Neural progenitor cell (in vitro differentiated cells): Measurements from ENCODE around the gene KIRREL3.

Experiments
- EZH2 ChIP-seq: fragments of 200-600 bp; sonication (generic); IDR thresholded peaks from 2 replicates; pipeline ENCODE4 v1.6.1; 2017; ENCODE audit warnings: antibody characterized with exemption, mild to moderate bottlenecking, moderate library complexity
- TF ChIP-seq, protein P1 (sequence below): fragments of 200-600 bp; sonication (generic); IDR thresholded peaks from 2 replicates; pipeline ENCODE4 v1.5.1; 2017; ENCODE audit warnings: antibody characterized with exemption, mild to moderate bottlenecking

DNA sequence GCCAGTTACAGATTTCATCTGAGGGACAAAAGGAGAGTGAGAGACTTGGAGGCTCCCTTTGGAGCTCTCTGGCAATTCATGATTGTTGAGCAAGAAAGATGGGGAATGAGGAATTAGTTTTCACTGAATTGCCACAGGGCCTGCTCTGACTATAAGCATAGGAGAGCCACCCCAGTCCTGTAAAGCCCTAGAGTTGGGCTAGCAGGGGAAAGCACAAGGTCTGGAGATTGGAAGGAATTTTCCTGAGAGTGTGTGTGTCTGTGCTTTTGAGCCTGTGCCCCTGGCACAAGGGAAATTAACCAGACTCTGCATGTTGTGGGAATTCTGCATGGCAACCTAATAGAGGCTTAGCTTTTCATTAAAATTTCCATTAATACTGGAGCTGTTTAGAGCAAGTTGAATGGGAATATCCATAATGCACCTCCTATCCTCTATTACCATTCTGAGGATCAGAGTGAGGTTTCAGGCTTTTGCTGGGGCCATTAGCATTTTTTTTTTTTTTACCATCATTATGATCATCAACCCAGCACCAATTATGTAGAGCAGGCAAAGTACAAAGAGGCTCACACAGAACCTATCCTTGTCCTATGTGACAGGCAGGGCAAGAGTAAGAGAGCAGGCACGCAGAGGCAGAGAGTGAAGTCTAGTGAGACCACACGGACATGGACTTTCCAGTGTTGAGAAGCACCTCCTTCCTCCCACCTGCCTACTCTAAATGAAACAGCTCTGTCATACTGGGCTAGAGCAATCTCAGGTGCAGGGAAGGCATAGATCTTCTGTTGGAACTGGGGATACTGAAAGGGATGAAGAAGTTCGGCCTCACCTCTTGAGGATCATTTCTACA lies 336.6 kb downstream of the KIRREL3 start:
- TF ChIP-seq, protein P1, sequence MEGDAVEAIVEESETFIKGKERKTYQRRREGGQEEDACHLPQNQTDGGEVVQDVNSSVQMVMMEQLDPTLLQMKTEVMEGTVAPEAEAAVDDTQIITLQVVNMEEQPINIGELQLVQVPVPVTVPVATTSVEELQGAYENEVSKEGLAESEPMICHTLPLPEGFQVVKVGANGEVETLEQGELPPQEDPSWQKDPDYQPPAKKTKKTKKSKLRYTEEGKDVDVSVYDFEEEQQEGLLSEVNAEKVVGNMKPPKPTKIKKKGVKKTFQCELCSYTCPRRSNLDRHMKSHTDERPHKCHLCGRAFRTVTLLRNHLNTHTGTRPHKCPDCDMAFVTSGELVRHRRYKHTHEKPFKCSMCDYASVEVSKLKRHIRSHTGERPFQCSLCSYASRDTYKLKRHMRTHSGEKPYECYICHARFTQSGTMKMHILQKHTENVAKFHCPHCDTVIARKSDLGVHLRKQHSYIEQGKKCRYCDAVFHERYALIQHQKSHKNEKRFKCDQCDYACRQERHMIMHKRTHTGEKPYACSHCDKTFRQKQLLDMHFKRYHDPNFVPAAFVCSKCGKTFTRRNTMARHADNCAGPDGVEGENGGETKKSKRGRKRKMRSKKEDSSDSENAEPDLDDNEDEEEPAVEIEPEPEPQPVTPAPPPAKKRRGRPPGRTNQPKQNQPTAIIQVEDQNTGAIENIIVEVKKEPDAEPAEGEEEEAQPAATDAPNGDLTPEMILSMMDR = no peak
- no peak for TF ChIP-seq EZH2
